GM18502 (cell line): Measurements from ENCODE around the gene RGS9BP.
A peak's percentile ranks its signal among the peaks of the same experiment; 100 is the strongest.

Experiments used
- ATAC-seq: cut with Tn5 transposase; IDR thresholded peaks from one replicate; pipeline ENCODE4 v1.9.1; 2021; ENCODE audit warnings: mild to moderate bottlenecking; ENCODE audit not compliant: unreplicated experiment, poor library complexity

The RGS9BP gene

DNA sequence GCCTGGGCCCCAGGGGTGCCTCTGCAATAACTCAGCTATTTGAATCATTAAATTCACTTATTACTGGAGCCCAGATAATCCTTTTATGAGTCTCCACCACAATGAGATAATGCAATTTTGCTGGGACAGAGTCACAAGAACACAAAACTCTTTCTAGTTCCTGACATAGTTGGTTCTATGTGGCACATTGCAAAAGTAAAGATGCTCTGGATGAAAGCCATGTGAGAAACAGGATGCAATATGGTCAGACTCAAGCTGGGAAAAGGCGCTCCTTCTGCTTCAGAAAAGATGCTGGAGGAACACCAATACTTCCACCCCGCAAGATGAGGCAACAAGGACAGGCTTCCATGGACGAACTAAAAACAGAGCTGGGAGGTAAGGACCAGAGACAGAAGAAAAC, 6.3 kb upstream of the RGS9BP start:
- ATAC-seq = no peak

DNA sequence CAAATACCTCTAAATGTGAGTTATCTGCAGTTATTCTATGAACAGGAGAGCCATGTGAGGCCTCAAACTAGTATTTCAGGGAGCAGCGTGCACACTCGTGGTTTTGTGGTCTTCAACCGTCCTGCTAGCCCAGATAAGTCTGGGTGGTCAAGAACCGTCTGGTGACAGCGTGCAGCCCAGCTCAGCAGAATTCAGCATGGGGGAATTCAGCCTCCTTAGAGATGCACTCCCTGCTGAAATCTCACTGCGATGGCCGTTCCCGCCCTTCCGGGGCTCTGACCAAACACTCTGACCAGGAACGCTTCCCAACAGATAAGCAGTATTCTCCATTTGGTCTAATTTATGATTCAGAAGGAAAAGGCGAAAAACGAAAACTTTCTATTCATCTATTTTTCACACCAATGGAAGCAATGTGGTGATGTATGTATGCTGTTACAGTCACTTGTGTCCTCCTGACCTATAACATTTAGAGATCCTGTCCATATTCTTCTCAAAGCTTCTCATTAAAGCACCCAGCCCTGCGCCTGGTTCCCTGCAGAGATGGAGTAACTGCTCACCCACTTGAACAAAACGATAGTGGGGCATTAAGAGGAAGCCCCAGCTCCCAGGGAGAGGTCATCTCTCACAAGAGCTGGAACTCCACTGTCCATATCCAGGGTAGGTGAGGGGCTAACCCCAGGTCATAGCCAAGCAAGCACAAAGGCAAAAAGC, 3.6 kb upstream of the RGS9BP start:
- no peak for ATAC-seq

DNA sequence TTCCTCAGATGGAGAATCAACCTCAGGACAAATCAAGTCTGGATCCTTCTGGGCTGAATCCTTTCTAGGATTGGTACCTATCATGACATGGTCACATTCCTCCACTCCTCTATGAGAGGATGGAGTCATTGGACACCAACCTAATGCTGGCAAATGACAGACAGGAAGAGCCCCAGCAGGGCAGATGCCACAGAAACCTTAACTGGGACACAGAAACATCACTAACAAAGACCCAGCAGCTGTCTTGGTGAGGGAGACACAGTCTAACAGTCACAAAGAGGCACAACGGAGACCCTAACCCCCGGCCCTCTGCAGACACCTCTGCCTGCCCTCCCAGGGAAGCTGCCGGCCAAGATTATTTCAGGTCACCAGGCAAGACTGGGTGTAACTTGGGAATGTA, 2.8 kb upstream of the RGS9BP start:
- no peak for ATAC-seq

DNA sequence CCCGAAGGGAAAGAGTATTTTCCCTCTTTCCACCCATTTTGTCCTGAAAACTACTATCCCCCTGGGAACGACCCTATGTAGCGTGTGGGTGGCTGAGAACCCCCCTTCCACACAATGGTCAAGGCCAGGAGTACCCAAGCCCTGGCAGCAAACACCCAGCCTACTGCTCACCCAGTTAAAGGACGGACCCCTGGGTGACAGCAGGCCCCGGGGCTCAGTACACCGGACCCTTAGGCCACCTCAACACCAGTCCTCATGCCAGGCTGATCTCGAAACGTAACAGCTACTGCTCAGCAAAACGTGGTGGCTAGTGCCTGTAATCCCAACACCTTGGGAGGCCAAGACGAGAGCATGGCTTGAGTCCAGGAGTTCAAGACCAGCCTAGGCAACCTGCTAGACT, 2.1 kb upstream of the RGS9BP start:
- no peak for ATAC-seq

DNA sequence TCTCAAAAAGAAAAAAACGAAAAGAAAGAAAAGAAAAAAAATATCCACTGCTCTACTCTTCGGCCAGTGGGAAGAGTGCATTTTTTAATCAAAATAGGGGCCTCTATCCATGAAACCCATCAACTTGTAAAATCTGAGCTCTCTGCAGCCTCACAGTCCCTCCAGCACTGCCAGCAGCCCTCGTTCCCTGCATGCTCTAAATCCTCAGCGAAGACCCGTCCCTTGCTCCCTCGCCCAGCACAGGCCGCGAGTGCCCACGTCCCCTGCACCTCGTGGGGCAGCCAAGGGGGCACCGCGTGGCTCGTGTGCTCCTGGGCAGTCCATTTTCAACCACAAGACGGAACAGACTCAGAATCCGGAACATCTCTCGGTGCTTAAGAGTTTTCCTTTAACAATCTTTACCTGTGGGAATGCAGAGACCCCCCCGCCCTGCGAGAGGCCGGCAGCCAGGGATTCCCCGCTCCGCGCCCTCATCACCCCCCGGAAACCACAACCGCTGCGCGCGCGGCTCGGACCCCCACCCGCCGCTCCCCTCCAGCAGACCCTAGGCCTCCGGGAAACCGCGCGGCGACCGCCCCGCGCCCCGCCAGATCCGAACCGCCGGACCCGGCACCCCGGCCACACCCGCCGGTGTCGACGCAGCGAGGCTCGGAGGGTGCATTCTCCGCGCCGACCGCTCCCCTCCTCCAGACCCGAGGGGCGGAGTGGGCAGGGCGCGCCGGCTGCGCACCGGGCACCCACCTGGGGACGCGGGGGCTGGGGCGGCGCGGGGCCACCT, 1.3 kb upstream of the RGS9BP start:
- ATAC-seq = peak; percentile 18

DNA sequence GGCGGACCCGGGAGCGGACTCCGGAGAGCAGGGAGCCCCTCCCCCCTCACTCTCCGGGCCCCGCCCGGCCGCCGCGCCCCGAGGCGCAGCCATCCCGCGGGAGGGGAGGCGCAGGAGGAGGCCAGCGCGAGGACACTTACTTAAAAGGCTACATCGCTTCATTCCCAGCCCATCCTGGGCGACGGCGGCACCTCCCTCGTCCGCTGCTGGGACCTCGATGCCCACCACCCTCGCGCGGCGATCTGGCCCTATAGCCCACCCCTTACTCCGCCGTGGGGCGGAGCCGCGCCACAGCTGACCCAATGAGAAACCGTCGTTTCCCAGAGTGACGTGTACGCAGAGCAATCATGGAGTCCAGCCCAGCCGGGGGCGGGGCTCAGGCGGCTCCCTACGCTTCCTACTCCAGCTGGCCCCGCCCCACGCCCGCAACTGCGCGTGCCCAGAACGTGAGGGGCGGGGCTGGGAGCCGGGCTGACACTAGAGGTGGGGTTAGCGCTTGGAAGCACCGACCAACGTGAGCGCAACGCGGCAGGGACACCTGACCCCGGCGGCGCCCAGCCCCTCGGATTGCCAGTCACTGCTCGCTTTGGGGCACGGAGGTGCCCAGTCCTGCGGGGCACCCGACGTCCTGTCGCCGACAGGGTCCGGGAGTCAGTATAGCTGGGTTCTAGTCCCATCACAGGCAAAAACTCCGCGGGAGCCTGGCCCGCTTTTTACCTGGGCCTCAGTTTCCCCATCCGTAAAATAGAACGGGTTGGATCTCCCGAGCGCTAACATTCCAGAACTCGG, 523 bp upstream of the RGS9BP start, which contains the start of gene ANKRD27:
Gene ANKRD27 (minus strand): TSS at position 250 of the 789 bp plus-strand sequence. CDS start 16,165 bp downstream, outside the sequence.
- ATAC-seq = peak; percentile 98

DNA sequence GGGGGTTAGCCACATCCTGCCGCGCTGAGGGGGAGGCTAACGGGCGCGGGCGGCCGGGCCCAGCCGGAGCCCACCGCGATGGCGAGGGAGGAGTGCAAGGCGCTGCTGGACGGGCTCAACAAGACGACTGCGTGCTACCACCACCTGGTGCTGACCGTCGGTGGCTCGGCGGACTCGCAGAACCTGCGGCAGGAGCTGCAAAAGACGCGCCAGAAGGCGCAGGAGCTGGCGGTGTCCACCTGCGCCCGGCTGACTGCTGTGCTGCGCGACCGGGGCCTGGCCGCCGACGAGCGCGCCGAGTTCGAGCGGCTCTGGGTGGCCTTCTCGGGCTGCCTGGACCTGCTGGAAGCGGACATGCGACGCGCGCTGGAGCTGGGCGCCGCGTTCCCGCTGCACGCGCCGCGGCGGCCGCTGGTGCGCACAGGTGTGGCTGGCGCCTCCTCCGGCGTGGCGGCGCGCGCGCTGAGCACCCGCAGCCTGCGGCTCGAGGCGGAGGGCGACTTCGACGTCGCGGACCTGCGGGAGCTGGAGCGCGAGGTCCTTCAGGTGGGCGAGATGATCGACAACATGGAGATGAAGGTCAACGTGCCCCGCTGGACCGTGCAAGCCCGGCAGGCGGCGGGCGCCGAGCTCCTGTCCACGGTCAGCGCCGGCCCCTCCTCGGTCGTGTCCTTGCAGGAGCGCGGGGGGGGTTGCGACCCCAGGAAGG, 692 bp downstream of the RGS9BP start:
- ATAC-seq = no peak

DNA sequence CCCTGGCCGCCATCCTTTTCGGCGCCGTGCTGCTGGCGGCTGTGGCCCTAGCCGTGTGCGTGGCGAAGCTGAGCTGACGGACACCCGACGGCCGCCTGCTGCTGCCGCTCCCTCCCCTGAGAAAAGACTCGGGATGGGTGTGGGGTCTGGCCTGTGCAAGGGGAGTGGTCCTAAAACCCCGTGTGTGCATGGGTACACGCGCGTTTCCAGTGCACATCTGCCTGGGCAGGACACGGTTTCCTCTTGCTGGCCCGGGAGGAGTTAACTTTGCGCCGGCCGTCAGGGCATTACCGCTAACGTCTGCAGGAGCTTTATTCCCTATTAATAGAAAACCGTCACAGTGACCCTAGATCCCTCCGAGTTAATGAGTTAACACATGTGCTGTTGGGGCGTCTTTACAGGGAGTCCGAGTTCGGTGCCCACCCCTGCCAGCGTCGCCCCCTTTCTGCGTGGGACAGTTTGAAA, 1.3 kb downstream of the RGS9BP start:
- ATAC-seq = no peak

DNA sequence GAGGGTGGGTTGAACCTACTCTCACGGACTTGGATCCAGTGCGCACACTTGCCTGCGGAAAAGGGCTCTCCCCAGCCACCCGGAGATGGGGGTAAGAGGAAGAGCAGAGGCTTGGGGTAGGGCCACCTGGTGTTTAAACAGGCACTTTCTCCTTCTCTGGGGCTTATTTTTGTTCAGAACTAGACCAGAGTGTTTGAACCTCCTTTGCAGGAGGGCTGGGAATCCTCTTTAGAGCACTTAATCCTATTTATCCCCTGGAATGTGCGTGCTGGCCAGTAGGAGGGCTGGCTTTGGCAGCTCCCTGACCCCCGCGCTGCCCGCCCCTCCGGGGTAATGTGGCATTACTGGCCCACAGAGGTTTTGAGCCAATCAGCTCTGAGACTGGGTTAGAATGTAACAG, 2.0 kb downstream of the RGS9BP start:
- no peak for ATAC-seq

DNA sequence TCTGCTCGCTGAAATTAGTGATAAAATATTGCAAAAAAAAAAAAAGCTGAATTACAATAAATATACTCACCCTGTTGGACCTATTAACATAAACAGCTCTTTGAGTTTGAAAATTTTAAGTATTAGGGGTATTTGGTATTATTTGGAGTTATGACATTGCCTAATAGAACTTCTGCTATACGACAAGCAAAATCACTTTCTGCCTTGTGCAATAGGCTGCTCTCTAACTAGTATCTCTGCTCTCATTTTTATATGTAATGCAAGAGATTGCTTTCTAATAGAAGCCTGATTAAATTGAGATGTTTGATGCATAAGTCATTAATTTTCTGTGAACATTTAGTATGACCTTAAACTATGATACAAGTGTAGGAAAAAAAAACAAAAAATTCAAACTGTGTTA, 5.3 kb downstream of the RGS9BP start:
- no peak for ATAC-seq

DNA sequence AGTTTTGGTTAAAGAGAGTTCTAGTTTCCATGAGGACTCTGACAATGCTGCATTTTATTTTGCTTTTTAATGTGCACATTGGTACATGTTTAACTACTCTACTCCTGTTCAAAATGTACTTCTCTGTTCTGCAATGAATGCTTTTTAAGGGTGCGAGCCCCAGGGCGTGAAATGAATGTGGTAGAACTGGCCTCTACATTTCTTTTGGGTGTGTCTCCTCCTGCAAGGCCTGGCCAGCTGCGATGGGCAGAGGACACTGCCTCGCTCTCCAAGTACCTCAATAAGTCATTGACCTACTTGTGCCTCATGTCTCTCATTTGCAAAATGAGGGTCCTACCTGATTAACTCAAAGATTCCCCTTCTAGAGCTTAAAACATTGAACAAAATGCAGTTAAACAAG, 6.7 kb downstream of the RGS9BP start:
- no peak for ATAC-seq

DNA sequence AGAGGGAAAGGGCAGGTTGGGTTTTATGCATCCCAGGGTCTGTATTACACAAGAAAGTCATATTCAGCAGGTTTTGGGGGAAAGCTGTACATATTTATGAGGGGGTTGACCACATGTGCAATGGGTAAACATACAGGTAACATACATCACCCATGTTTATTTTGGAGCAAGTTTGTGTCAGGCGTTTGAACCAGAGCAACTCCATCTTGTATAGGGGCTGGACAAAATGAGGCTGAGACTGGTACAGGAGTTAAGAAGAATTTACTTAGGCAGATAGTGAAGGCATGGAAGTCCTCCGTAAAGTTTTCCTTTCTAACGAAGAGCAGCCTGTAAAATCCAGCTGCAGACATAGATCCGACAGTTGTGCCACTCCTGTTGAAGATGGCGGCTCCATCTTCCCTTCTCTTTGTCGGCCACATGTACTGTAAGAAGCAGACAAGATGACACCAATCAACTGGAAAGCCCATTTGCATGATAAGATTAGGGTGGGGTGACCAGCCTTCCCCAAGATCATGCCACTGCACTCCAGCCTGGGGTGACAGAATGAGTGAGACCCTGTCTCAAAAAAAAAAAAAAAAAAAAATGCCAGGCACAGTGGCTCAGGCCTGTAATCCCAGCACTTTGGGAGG, 11.3 kb downstream of the RGS9BP start:
- no peak for ATAC-seq

DNA sequence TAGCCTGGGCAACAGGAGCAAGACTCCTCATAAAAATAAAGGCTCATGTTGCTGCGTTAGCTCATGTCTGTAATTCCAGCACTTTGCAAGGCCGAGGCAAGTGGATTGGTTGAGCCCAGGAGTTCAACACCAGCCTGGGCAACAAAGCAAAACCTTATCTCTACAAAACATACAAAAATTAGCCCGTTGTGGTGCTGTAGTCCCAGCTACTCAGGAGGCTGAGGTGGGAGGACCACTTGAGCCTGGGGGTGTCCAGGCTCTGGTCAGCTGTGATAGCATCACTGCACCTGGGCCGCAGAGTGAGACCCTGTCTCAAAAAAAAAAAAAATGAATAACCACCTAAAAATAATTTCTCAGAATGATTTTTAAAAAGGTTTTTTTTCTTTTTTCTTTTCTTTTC, 12.0 kb downstream of the RGS9BP start:
- ATAC-seq = no peak

DNA sequence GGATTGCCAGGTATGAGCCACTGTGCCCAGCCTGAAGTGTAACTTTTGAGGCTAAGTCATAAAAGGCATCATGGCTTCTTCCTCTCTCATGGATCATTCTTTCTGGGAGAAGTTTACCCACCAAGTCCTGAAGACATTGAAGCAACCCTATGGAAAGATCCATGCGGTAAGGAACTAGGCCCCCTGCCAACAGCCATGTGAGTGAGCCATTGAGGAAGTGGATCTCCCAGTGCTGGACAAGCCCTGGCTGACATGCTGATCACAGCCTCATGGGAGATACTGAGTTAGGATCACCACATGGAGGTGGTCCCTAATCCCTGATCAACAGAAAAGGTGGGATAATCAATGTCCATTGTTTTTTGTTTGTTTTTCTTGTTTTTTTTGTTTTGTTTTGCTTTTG, 12.7 kb downstream of the RGS9BP start:
- ATAC-seq = no peak

DNA sequence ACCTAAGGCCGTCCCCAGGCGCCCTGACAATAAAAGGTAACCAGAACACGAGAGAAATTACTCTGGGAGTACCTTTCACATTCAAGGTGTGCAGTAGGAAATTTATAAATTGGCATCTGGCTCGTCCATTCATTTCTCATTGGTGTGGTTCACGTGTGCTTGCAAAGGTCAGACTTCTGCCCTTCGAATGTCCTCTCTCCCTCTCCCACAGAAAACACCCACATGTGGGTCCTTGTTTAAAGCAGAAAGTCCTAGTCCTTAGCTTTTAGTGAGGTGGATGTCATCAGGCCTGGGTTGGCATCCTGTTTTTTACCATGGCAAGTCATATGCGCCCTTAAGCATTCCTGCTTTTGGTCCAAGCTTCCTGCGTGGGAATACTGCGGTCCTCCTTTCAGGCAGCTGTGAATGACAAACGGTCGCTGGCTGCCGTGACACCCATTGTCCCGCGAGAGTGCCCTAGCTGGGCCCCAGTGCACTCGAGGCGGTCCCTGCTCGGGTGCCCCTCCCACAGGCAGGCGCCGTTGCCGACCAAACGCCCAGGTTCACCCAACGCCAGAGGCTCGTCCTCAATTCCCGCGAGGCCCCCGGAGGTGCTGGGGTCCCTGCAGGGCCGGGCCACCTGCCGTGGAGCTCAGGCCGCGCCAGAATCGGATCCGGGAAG, 15.8 kb downstream of the RGS9BP start, which contains the start of gene NUDT19:
Gene NUDT19 (plus strand): TSS at position 531 of the 661 bp plus-strand sequence. CDS start 140 bp downstream, outside the sequence.
- ATAC-seq = peak; percentile 91

DNA sequence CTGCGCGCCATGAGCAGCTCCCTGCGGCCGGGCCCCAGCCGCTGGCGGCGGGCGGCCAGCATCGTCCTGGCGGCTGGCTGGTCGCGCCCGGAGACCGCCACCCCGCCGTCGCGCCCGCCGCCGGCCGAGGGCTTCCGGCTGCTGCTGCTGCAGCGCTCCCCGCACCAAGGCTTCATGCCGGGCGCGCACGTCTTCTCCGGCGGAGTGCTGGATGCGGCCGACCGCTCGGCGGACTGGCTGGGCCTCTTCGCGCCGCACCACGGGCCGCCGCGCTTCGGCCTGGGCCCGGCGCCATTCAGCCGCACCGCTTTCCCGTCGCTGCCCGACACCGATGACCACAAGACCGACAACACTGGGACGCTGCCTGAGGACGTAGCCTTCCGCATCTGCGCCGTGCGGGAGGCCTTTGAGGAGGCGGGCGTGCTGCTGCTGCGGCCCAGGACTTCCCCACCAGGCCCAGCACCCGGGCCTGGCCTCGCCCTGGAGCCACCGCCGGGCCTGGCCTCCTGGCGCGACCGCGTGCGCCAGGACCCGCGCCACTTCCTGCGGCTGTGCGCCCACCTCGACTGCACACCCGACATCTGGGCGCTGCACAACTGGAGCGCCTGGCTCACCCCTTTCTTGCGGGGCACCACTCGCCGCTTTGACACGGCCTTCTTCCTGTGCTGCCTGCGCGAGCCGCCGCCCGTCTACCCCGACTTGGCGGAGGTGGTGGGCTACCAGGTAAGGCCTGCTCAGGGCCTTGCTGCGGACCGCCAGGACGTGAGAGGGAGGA, 16.5 kb downstream of the RGS9BP start:
- peak; percentile 63 for ATAC-seq

DNA sequence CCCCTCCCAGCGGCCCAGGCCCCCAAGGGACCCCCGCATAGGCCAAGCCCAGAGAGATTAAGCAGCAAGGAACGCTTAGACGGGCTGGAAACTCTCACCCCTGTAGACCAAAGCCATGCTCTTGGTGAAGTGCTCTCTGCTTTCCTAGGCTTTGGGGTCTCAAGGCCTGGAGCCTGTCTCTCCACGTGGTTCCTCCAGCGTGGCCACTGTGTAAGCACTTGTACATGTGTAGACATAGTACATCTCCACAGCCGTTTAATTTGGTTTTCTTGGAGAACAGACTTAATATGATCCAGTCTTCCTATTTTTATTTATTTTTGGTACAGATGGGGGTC, 17.0 kb downstream of the RGS9BP start:
- no peak for ATAC-seq
